ENCODE data around the gene PTCH2.

DNA sequence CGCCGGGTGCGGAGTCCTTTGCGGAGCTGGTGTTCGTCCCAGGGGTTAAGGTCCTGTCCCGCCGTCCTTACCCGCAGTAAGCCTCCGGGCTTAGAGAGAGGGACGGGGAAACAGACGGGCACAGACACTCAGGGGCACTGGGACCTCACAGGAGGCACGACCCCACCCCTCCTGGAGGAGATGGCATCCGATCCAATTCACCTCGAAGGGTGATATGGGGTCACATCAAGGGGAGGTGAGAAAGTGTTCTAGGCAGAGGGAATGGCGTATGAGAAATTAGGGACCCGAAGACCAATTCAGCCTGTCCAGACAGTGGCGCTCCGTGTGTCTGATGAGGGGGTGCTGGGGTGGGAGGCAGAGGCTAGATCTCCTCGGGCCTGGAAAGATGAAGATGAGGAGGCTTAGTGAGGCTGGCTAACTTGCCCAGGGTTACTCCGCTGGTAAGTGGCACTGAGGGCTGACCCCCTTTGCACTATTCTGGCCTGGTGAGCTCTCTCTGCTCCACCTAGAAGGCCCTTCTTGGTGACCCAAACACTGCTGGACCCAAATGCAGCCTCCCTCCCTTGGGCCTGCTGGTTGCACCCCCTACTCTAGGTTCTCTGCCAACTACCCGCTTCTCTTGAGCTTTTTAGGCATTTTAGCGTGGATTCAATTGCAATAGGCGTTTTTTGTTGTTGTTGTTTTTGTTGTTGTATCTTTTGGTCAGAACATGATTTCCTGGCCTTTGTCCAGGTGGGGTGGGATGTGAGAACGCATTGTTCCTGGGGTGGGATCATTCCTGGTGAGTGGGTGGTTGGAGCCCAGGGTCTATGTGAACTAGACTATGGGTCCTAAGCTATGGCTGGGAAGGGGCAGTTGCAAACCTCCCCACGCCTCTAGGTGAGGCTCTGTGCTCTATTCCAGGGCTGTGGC lies 22.5 kb downstream of the PTCH2 start:
- TF ChIP-seq ARNTL (CRISPR knock-in tag; IDR thresholded peaks at IDR 0.05; ENCODE audit: borderline replicate concordance, low read depth) (no peak), TCF4 (CRISPR knock-in tag; IDR thresholded peaks at IDR 0.05; ENCODE audit: borderline replicate concordance) (no peak), ZNF565 (CRISPR knock-in tag; conservative IDR thresholded peaks at IDR 0.05; ENCODE audit: low read depth) (no peak), ESRRG (CRISPR knock-in tag; IDR thresholded peaks at IDR 0.05) (no peak)
